B cell (primary cell): ENCODE results near the gene CAMK2D. TPM values are rescaled to one million over a fixed set of nuclear protein-coding genes. Genes with fewer than 3 reads are reported as not detected.

Source experiments
- ATAC-seq: fragments of 200-7000 bp; cut with Tn5 transposase; one replicate; pipeline ENCODE4 v1.10.0; 2021; ENCODE audit warnings: low read depth, mild to moderate bottlenecking, moderate number of reproducible peaks, moderate library complexity
- CTCF ChIA-PET: fragments of 350-600 bp; sonication (Branson Sonifier 250); formaldehyde crosslinking; loops from one replicate; lab custom pipeline; 2021; ENCODE audit warnings: antibody characterized with exemption, inconsistent platforms; lab: Charles Lee
- POLR2A ChIA-PET: fragments of 350-600 bp; sonication (Branson Sonifier 250); formaldehyde crosslinking; loops from one replicate; lab custom pipeline; 2021; ENCODE audit warnings: antibody characterized with exemption; lab: Charles Lee
- DNase-seq: peaks from one replicate; pipeline ENCODE4 v3.0.0; 2013
- H2AFZ ChIP-seq: 2 replicates; pipeline ENCODE4 v1.6.1; 2012; ENCODE audit warnings: mild to moderate bottlenecking, low read depth, low read length; ENCODE audit not compliant: insufficient read depth, poor library complexity, severe bottlenecking
- H3K27ac ChIP-seq, 2 donors: 1 replicate in 1 of 2; 2 replicates in 1 of 2; pipeline ENCODE4 v1.5.1; 2012 to 2013; ENCODE audit warnings: low read length in 2 of 2, mild to moderate bottlenecking in 2 of 2, moderate library complexity in 1 of 2
- H3K27me3 ChIP-seq, 4 experiments: fragments of 200-600 bp in 1 of 4; sonication (generic) in 1 of 4; replicated peaks in 1 of 4; 1 replicate in 2 of 4; 2 replicates in 2 of 4; pipeline versions ENCODE4 v1.6.1 to v1.7.0; 2013 to 2016; ENCODE audit warnings: low read length in 3 of 4, mild to moderate bottlenecking in 2 of 4, mixed read lengths in 1 of 4, moderate library complexity in 1 of 4; ENCODE audit not compliant: insufficient read depth in 4 of 4, control insufficient read depth in 3 of 4; ENCODE audit errors: control extremely low read depth in 1 of 4
- H3K36me3 ChIP-seq, 2 experiments: replicated peaks in 1 of 2; 1 replicate in 1 of 2; 2 replicates in 1 of 2; pipeline versions ENCODE4 v1.6.1 to v1.7.1; 2013; ENCODE audit warnings: low read length in 1 of 2; ENCODE audit not compliant: insufficient read depth in 2 of 2, control insufficient read depth in 1 of 2; ENCODE audit errors: control extremely low read depth in 1 of 2, extremely low read depth in 1 of 2
- H3K4me1 ChIP-seq, 2 donors: fragments of 200-600 bp in 1 of 2; sonication (generic) in 1 of 2; 1 replicate in 1 of 2; 2 replicates in 1 of 2; pipeline versions ENCODE4 v1.5.1 to v1.6.1; 2013 to 2017; ENCODE audit warnings: low read length in 2 of 2; ENCODE audit not compliant: control insufficient read depth in 2 of 2, insufficient read depth in 2 of 2
- H3K4me2 ChIP-seq: replicated peaks from 2 replicates; pipeline ENCODE3; 2012; ENCODE audit warnings: mild to moderate bottlenecking, low read depth, low read length; ENCODE audit not compliant: poor library complexity, severe bottlenecking
- H3K4me3 ChIP-seq, 5 experiments: fragments of 200-600 bp in 1 of 5; sonication (generic) in 1 of 5; 1 replicate in 3 of 5; 2 replicates in 2 of 5; pipeline versions ENCODE4 v1.5.1 to v1.7.0; 2011 to 2016; ENCODE audit warnings: low read length in 4 of 5, mild to moderate bottlenecking in 4 of 5, low read depth in 2 of 5, control low read depth in 1 of 5, moderate library complexity in 1 of 5; ENCODE audit not compliant: insufficient read depth in 1 of 5; ENCODE audit errors: control extremely low read depth in 1 of 5, extremely low read depth in 1 of 5
- H3K79me2 ChIP-seq: fragments of 200-600 bp; sonication (generic); one replicate; pipeline ENCODE4 v1.6.0; 2016; ENCODE audit warnings: low read length; ENCODE audit not compliant: control insufficient read depth, insufficient read depth
- H3K9ac ChIP-seq: fragments of 200-600 bp; sonication (generic); 2 replicates; pipeline ENCODE4 v1.6.1; 2017; ENCODE audit warnings: mild to moderate bottlenecking, low read length, moderate library complexity
- H3K9me3 ChIP-seq, 3 donors: one replicate each; pipeline versions ENCODE4 v1.6.1 to v1.7.1; 2013; ENCODE audit warnings: low read length in 2 of 3; ENCODE audit not compliant: control insufficient read depth in 2 of 3, insufficient read depth in 1 of 3; ENCODE audit errors: control extremely low read depth in 1 of 3
- H4K20me1 ChIP-seq: 2 replicates; pipeline ENCODE4 v1.6.0; 2012; ENCODE audit warnings: mild to moderate bottlenecking, low read length; ENCODE audit not compliant: insufficient read depth, control insufficient read depth, poor library complexity, severe bottlenecking
- H3K27ac Mint-ChIP-seq: one replicate; pipeline ENCODE4 v1.8.0; 2021; ENCODE audit warnings: mixed read lengths
- H3K27me3 Mint-ChIP-seq: one replicate; pipeline ENCODE4 v1.8.0; 2021; ENCODE audit warnings: mixed read lengths
- H3K4me1 Mint-ChIP-seq: one replicate; pipeline ENCODE4 v1.8.0; 2021; ENCODE audit warnings: mixed read lengths
- H3K4me3 Mint-ChIP-seq: one replicate; pipeline ENCODE4 v1.8.0; 2021; ENCODE audit warnings: mixed read lengths
- H3K9me3 Mint-ChIP-seq: one replicate; pipeline ENCODE4 v1.8.0; 2022; ENCODE audit warnings: mixed read lengths; ENCODE audit not compliant: insufficient read depth
- EZH2 ChIP-seq: IDR thresholded peaks from 2 replicates; pipeline ENCODE4 v1.6.1; 2012; ENCODE audit warnings: borderline replicate concordance, low read depth, mild to moderate bottlenecking, moderate library complexity, low read length; ENCODE audit not compliant: insufficient read depth, poor library complexity, severe bottlenecking
- WGBS: methylation state at CpG from one replicate; pipeline ENCODE4 v1.1.5; 2013; ENCODE audit warnings: missing lambda C conversion rate; ENCODE audit not compliant: insufficient coverage; 5-methylcytosine and 5-hydroxymethylcytosine counted together
- intact Hi-C: fragments of 100-400 bp; cut with micrococcal nuclease; formaldehyde crosslinking; loops from one replicate; pipeline ENCODE4 v1.10.0; 2022
- polyA plus RNA-seq: library from polyadenylated mRNA; depleted of rRNA; stranded (reverse); fragments of >200 nt; gene quantifications from 2 replicates; pipeline ENCODE4 v1.2.3, GENCODE V29; 2012
- total RNA-seq, 2 donors: library from RNA; stranded (reverse); fragments of 120-200 nt in 1 of 2; gene quantifications; 1 replicate in 1 of 2; 2 replicates in 1 of 2; pipeline versions ENCODE4 v1.2.3 to v1.2.4, GENCODE V29; 2013 to 2022
- TF ChIP-seq, protein P1 (sequence below): fragments of 200-600 bp; IDR thresholded peaks from one replicate; pipeline ENCODE4 v1.8.0; 2022; ENCODE audit warnings: antibody characterized with exemption, mild to moderate bottlenecking

CAMK2D gene
- total and polyA plus RNA-seq, 2 donors (not counting 1 experiment from before 2014, with no cell fraction given), result 26.3 to 57.0 TPM

DNA sequence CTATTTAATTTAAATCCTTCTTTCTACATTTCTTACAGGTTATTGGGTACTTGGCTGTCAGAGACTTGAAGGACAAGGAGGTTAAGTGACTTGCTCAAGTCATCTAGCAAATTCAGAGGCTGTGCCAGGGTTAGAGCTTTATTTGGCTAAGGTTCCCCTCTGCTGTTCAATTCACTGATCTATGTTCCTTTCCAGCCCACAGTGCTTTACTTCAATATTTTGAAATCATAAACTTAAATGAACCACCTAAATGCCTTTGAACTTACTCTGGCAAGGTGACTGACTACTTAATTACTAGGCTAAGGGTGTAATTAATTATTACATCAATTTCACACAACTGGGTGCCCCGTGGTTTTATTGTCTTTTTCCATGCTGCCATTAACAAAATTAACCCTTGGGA, 288.7 kb downstream of the CAMK2D start:
- Mint-ChIP-seq H3K4me3 (no peak overlapping the region), H3K9me3 (no peaks in the 10 kb centered on the region), H3K4me1 (no peaks in the 10 kb centered on the region), H3K27ac (no peak overlapping the region), H3K27me3 (no peaks in the 10 kb centered on the region)
- H4K20me1 ChIP-seq, result no peaks in the 10 kb centered on the region
- no peak overlapping the region for H3K4me3 ChIP-seq
- no CpG with 5 or more reads among the region's 1 CpG for WGBS
- H3K9me3 ChIP-seq, result peaks cover 0 to 4% (median 1%) of the 10 kb centered on the region in 3 donors
- H3K27me3 ChIP-seq, result no peaks in the 10 kb centered on the region
- H3K27ac ChIP-seq, result no peak overlapping the region
- ATAC-seq (no peak), DNase-seq (no peak)
- ChIA-PET CTCF (no interaction called here), POLR2A (no interaction called here)
- H3K9ac ChIP-seq, result no peak overlapping the region
- H3K79me2 ChIP-seq, result no peaks in the 10 kb centered on the region
- no peak overlapping the region for H2AFZ ChIP-seq
- intact Hi-C loops, result no loop called here
- H3K36me3 ChIP-seq, result peaks cover 9 to 15% of the 10 kb centered on the region in 2 experiments
- TF ChIP-seq, protein P1, sequence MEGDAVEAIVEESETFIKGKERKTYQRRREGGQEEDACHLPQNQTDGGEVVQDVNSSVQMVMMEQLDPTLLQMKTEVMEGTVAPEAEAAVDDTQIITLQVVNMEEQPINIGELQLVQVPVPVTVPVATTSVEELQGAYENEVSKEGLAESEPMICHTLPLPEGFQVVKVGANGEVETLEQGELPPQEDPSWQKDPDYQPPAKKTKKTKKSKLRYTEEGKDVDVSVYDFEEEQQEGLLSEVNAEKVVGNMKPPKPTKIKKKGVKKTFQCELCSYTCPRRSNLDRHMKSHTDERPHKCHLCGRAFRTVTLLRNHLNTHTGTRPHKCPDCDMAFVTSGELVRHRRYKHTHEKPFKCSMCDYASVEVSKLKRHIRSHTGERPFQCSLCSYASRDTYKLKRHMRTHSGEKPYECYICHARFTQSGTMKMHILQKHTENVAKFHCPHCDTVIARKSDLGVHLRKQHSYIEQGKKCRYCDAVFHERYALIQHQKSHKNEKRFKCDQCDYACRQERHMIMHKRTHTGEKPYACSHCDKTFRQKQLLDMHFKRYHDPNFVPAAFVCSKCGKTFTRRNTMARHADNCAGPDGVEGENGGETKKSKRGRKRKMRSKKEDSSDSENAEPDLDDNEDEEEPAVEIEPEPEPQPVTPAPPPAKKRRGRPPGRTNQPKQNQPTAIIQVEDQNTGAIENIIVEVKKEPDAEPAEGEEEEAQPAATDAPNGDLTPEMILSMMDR, result no peak
- no peak for TF ChIP-seq EZH2
- no peak overlapping the region for H3K4me2 ChIP-seq
- H3K4me1 ChIP-seq, result no peaks in the 10 kb centered on the region

DNA sequence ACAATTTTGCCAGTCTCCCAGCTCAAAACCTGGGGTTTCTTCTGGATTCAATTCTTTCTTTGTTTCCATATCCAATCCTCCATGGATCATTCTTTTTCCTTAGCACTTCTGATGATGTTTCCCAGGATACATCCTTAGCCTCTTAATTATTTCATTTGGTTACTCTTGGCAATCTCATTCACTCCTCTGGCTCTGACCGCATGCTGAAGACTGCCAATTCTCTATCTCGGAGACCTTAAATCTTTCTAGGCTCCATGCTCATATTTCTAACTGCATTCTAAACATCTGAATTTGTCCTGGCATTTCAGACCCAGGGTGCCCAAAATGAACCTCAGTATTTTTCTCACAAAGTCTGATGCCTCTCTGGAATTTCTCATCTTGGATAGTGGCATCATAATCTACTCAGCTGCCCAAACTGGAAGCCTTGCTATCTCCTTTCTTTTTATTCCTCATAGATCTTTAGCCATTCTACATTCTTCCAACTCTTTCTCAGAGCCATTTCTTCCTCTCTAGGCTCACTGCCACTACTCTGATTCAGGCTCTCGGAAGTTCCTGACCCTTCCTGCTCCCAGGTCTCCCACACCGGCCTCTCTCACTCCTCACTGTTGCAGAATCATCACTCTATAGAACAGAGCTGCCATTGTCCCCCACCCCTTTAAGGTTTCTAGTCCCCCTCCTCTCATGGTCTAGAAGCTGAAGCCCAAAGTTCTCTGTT, 290.2 kb downstream of the CAMK2D start:
- no peak overlapping the region for H3K4me3 ChIP-seq
- H3K4me1 ChIP-seq, result no peaks in the 10 kb centered on the region
- Mint-ChIP-seq H3K27me3 (no peaks in the 10 kb centered on the region), H3K27ac (no peak overlapping the region), H3K9me3 (no peaks in the 10 kb centered on the region), H3K4me3 (no peak overlapping the region), H3K4me1 (no peaks in the 10 kb centered on the region)
- no peaks in the 10 kb centered on the region for H3K79me2 ChIP-seq
- ChIA-PET POLR2A (no interaction called here), CTCF (no interaction called here)
- WGBS, result 99% methylated on average over 4 of the region's 4 CpGs
- H2AFZ ChIP-seq, result no peak overlapping the region
- ATAC-seq (no peak), DNase-seq (no peak)
- no peak overlapping the region for H3K4me2 ChIP-seq
- H3K27ac ChIP-seq, result no peak overlapping the region
- intact Hi-C loops, result no loop called here
- H3K36me3 ChIP-seq, result peaks cover 9 to 10% of the 10 kb centered on the region in 2 experiments
- no peak overlapping the region for H3K9ac ChIP-seq
- no peaks in the 10 kb centered on the region for H3K27me3 ChIP-seq
- H3K9me3 ChIP-seq, result no peaks in the 10 kb centered on the region
- no peaks in the 10 kb centered on the region for H4K20me1 ChIP-seq
- TF ChIP-seq, protein P1, result no peak
- no peak for TF ChIP-seq EZH2
